HG03571 (cell line): ENCODE data around the gene BBOX1.

Source experiments
- ATAC-seq: cut with Tn5 transposase; IDR thresholded peaks from one replicate; pipeline ENCODE4 v1.9.1; 2021; ENCODE audit not compliant: unreplicated experiment

Gene BBOX1

GRCh38 chr11:27024865-27025264 is 15.8 kb upstream of the BBOX1 start:
- no peak for ATAC-seq

DNA sequence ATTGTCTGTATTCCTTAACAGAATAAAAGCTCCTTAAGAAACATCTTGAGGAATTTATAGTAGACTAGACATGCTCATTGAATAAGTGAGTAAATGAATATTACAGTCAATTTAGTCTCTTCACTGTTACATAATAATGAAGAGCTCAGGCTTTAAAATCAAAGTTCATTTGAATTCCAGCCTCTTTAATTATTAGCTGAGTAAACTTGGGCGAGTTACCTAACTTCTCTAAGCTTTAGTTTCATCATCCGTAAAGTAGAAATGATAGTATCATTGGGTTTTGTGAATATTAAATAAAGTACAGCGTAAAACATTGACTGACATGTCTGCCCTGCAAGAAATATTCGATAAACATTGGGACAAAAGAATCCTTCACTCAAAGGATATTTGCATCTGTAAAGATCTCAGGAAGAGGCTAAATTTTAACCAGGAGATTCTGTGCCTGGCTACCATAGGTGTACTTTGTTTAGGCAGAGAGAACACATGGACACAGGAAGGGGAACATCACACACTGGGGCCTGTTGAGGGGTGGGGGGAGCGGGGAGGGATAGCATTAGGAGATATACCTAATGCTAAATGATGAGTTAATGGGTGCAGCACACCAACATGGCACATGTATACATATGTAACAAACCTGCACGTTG is 15.2 kb upstream of the BBOX1 start:
- no peak for ATAC-seq

- no peak for ATAC-seq
Observed at GRCh38 chr11:27025957-27026733, 14.5 kb upstream of the BBOX1 start.

DNA sequence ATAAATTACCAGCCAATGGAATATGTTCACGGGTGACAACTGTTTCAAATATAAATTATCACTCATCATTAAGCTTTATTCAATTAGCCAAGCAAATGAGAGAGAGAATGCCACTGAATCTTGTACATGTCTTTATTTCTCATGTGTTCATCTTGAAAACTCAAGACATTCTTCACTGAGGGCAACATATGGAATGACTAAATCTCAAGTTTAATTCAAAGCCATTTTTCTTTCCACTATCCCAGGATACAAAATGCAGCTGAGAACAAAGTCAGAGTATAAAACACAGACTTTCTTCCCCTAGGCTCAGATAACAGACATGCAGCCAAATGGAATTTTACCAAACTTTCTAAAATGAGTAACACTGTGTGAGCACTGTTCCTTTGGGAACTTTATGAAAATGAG is 12.1 kb upstream of the BBOX1 start:
- no peak for ATAC-seq

GRCh38 chr11:27029966-27030365 is 10.6 kb upstream of the BBOX1 start:
- no peak for ATAC-seq

- ATAC-seq: no peak
Observed at GRCh38 chr11:27031754-27032153, 8.9 kb upstream of the BBOX1 start.

GRCh38 chr11:27039873-27040272 is 742 bp upstream of the BBOX1 start:
- no peak for ATAC-seq

DNA sequence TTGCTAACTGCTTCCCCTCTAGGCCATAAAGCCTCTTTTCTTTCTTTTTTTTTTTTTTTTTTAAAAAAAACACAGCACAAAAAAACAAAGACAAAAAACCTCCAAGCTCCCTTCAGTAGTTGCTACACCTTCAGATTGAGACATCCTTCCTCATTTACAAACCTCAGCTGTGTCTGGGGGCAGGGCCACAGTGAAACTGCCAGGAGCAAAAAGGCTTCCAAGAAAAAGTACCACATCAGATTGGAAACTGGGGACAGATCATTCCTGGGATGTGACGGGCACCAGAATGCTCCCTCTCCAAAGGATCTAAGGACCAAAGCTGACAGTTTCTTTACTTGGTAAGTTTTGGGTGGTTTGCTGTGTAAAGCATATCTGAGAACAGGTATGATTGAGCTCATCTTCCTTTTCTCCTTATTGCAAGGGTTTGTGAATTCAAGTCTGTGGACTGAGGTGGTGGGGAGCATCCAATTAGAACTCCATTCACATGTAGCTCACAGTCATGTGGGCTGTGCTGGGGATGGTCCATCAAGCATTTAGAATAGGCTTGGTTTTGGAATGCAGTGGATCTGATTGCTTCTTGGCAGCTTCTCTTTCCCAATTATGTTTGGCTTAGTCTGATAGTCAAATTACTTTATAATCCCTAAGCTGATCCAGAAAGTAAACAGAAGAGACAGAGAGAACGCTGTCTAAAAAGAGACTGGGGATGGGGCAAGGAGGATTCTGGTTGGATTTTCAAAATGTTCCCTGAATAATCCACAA is 705 bp downstream of the BBOX1 start:
- no peak for ATAC-seq

DNA sequence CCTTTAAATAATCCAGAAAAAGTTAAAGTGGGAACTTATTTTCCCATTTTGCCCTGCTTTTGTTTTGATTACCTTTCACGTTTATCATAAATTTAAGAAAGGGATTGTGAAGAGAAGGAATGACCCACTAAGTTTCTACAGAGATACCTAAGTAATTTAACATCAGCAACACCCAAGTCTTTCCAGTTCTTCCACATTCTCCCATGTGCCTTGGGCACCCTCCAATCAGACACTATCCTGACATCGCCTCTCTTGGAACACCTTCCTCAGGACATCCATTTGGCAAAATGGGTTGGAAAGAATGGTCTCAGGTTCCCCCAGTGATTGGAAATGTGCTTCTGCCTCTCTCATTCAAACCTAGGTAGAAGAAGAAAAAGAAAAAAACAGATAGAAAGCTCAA is 6.3 kb downstream of the BBOX1 start:
- no peak for ATAC-seq

DNA sequence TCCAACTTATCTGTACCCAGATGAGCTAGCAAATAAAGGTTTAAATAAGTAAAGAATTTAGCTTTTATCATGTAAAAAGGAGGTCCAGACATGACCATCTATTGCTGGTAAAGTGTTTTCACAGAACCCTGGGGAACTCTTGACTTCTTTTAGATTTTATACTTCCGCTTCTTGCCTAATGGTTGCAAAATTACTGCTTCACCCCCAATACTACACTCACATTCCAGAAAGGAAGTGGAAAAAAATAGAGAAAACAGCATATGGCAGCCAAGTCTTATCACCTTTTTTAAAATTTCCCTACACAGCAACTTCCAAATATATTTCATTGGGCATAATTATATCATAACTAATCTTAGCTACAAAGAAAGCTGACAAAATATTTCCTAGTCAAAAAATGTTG is 12.1 kb downstream of the BBOX1 start:
- ATAC-seq: no peak

GRCh38 chr11:27055065-27055682 is 14.6 kb downstream of the BBOX1 start:
- no peak for ATAC-seq

DNA sequence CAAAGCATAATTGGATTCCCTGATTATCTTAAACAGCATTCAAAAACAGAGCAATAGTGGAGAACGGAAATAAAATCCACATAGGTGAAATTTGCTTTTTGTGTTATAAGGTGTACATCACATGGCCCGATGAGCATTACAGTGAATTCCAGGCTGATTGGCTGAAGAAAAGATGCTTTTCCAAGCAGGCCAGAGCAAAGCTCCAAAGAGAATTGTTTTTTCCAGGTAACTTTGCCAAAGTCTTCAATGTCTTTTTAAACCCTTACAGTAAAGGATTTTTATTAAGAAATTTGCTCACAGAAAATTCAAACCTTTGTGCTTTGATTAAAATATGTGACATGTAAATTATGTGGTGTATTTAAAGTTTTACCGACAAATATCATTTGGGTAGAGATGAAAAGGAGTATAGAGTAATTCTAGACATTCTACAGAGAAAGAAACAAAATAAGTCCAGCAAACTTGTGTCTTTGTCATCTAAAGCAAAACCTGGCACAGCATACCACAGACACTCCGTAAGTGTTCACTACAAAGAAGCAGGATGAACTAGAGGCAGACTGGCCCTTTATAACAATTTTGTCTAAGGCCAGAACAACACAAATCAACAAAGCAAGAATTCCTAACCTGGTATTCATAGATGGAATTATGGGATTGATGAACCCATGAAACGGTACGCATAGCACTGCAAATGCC is 16.6 kb downstream of the BBOX1 start:
- no peak for ATAC-seq

GRCh38 chr11:27058456-27058855 is 17.8 kb downstream of the BBOX1 start:
- ATAC-seq: no peak

GRCh38 chr11:27059431-27059830 is 18.8 kb downstream of the BBOX1 start:
- no peak for ATAC-seq

GRCh38 chr11:27060816-27061460 is 20.3 kb downstream of the BBOX1 start:
- ATAC-seq: no peak

DNA sequence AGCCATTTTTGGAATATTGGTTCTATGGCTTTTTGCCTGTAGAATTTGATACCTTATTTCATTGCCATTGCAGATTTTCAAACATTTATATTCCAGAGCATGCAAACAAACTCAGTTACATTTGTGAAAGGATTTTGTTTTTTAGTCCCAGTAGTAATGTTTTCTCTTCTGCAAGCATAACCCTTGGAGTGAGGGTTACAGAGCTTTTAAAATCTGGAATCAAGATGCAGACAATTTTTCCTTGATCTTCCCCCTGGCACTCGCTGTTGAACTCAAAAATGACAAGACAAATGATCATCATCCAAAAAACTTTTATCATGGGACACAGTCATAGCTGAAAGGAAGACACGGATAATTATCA is 20.8 kb downstream of the BBOX1 start:
- ATAC-seq: no peak

- no peak for ATAC-seq
Observed at GRCh38 chr11:27064086-27064485, 23.5 kb downstream of the BBOX1 start.

DNA sequence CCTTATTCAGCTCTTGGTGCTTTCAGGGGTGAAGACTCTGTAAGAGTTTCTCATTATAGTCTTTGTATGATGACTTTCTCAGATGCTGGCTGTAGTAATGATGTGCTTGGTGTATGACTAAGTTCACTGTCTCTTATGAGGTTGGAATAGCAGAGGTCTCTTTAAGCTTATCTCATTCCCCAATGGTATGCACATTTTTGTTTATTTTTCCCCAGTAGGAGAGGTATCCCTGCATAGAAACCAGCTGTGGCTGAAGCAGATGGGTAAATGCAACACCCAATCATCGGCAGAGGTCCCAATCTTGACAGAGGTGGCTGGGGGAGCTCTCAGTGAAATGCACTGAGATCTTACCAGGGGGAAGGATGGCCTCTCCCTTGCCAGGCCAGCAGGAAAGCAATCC is 34.6 kb downstream of the BBOX1 start:
- no peak for ATAC-seq

- ATAC-seq: no peak
Observed at GRCh38 chr11:27075655-27076054, 35.0 kb downstream of the BBOX1 start.

DNA sequence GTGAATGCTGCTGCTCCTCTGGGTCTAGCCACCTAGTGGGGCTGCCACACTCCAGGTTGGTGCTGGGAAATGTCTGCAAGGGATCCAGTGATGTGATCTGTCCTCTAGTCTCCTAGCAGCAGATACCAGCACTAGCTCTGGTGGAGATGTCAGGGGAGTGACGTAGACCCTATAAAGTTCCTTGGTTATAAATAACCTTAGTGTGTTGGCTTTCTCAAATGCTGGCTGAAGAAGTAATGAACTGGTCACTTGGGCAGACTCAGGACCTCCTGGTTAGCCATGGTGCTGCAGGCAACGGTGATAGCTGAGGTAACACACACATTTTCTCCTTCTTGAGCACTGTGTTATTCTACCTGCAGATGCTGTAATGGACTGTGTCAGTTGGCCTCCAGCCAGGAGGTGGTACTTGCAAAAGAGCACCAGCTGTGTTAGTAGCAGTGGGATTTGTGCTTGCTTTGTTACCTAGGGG is 35.5 kb downstream of the BBOX1 start:
- ATAC-seq: no peak
